ENCODE measurements around the gene ARAF.

DNA sequence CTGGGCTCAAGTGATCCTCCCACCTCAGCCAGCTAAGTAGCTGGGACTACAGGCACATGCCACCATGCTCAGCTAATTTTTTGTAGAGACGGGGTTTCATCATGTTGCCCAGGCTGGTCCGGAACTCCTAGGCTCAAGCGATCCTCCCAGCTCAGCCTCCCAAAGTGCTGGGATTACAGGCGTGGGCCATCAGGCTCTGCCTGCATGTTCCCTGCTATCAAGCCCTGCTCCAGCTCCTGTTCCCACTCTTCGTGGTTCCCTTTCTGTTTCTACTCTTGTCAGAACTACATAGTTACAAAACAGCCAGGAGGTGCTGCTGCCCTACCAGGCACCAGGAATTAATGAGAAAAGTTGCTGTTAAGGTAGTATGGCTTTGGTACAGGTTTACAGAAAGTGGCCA is 30.0 kb downstream of the ARAF start:
- TF ChIP-seq, protein P1, sequence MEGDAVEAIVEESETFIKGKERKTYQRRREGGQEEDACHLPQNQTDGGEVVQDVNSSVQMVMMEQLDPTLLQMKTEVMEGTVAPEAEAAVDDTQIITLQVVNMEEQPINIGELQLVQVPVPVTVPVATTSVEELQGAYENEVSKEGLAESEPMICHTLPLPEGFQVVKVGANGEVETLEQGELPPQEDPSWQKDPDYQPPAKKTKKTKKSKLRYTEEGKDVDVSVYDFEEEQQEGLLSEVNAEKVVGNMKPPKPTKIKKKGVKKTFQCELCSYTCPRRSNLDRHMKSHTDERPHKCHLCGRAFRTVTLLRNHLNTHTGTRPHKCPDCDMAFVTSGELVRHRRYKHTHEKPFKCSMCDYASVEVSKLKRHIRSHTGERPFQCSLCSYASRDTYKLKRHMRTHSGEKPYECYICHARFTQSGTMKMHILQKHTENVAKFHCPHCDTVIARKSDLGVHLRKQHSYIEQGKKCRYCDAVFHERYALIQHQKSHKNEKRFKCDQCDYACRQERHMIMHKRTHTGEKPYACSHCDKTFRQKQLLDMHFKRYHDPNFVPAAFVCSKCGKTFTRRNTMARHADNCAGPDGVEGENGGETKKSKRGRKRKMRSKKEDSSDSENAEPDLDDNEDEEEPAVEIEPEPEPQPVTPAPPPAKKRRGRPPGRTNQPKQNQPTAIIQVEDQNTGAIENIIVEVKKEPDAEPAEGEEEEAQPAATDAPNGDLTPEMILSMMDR (conservative IDR thresholded peaks at IDR 0.05; ENCODE audit: low read depth, low read length): no peak
- no peak for TF ChIP-seq POLR2A (IDR thresholded peaks at IDR 0.05; ENCODE audit: low read depth, low read length)
- no peak for TF ChIP-seq MAFK (IDR thresholded peaks at IDR 0.05; ENCODE audit: low read depth, low read length)
- TF ChIP-seq RAD21 (IDR thresholded peaks at IDR 0.05; ENCODE audit: low read length): no peak
- no peak for TF ChIP-seq CEBPB (IDR thresholded peaks at IDR 0.05; ENCODE audit: low read depth, low read length)
- TF ChIP-seq MXI1 (IDR thresholded peaks at IDR 0.05; ENCODE audit: borderline replicate concordance, low read depth, low read length): no peak
- TF ChIP-seq RCOR1 (IDR thresholded peaks at IDR 0.05; ENCODE audit: insufficient replicate concordance, low read length): no peak
- TF ChIP-seq MAZ (IDR thresholded peaks at IDR 0.05; ENCODE audit: borderline replicate concordance, low read depth, low read length): no peak
- TF ChIP-seq, protein P2, sequence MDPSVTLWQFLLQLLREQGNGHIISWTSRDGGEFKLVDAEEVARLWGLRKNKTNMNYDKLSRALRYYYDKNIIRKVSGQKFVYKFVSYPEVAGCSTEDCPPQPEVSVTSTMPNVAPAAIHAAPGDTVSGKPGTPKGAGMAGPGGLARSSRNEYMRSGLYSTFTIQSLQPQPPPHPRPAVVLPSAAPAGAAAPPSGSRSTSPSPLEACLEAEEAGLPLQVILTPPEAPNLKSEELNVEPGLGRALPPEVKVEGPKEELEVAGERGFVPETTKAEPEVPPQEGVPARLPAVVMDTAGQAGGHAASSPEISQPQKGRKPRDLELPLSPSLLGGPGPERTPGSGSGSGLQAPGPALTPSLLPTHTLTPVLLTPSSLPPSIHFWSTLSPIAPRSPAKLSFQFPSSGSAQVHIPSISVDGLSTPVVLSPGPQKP (IDR thresholded peaks at IDR 0.05; ENCODE audit: borderline replicate concordance, low read depth, low read length): no peak
- TF ChIP-seq, protein P3, sequence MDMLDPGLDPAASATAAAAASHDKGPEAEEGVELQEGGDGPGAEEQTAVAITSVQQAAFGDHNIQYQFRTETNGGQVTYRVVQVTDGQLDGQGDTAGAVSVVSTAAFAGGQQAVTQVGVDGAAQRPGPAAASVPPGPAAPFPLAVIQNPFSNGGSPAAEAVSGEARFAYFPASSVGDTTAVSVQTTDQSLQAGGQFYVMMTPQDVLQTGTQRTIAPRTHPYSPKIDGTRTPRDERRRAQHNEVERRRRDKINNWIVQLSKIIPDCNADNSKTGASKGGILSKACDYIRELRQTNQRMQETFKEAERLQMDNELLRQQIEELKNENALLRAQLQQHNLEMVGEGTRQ (IDR thresholded peaks at IDR 0.05; ENCODE audit: low read depth, low read length): no peak
- TF ChIP-seq NFE2L2 (IDR thresholded peaks at IDR 0.05; ENCODE audit: low read depth, low read length): no peak
- no peak for TF ChIP-seq RFX5 (IDR thresholded peaks at IDR 0.05; ENCODE audit: low read depth, low read length)
